Measurements from ENCODE around the gene KRT80.
A peak's percentile ranks its signal among the peaks of the same experiment; 100 is the strongest.

KRT80 gene

GRCh38 chr12:52125476-52125900 lies 66.3 kb downstream of the KRT80 start:
- no peaks in the 10 kb centered on the region for H3K27me3 ChIP-seq
- TF ChIP-seq, protein P1, sequence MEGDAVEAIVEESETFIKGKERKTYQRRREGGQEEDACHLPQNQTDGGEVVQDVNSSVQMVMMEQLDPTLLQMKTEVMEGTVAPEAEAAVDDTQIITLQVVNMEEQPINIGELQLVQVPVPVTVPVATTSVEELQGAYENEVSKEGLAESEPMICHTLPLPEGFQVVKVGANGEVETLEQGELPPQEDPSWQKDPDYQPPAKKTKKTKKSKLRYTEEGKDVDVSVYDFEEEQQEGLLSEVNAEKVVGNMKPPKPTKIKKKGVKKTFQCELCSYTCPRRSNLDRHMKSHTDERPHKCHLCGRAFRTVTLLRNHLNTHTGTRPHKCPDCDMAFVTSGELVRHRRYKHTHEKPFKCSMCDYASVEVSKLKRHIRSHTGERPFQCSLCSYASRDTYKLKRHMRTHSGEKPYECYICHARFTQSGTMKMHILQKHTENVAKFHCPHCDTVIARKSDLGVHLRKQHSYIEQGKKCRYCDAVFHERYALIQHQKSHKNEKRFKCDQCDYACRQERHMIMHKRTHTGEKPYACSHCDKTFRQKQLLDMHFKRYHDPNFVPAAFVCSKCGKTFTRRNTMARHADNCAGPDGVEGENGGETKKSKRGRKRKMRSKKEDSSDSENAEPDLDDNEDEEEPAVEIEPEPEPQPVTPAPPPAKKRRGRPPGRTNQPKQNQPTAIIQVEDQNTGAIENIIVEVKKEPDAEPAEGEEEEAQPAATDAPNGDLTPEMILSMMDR (IDR thresholded peaks at IDR 0.05; ENCODE audit: low read depth, low read length) = no peak
- DNase-seq = peak; percentile 95
- no peaks in the 10 kb centered on the region for H3K9me3 ChIP-seq
- peaks cover 24% of the 10 kb centered on the region for H3K4me1 ChIP-seq
- H3K36me3 ChIP-seq = no peaks in the 10 kb centered on the region
- H3K4me3 ChIP-seq (ENCODE audit: low read depth, low read length) = no peak overlapping the region

DNA sequence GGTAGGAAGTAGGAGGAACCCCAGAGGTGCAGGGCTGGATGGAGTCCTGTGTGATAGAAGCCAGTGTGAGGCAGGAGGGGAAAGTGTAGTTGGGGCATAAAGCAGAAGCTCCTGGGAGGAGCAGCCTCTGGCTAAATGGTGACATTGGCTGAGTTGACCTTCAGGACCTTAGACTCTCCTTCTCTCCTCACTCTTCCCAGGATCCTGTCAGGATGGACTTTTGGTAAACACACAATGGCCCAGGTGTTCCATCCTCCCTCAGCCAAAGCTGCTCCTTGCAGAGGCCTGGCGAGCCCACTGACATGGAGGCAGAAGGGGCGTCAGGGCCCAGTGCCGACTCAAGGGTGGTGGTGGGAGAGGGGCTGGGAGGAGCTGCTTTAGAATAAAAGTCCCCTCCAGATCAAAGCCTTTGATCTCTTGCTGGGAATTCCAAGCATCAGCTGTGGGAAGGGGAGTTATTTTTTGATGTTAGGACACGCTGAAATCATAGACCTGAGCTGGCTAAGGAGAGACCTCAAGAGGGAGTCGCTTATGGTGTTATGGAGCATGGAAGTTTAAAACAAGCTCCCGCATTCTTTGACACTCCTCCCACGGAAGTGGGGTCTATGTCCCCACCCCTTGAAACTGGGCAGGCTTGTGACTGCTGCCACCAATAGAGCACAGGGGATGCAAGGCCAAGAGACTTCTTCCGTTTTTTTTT lies 68.2 kb downstream of the KRT80 start:
- Histone ChIP-seq H3K9me3 (no peaks in the 10 kb centered on the region), H3K27me3 (no peaks in the 10 kb centered on the region), H3K4me3 (ENCODE audit: low read depth, low read length) (no peak overlapping the region), H3K4me1 (peaks cover 24% of the 10 kb centered on the region), H3K36me3 (no peaks in the 10 kb centered on the region)
- no peak for DNase-seq
- TF ChIP-seq, protein P1 (IDR thresholded peaks at IDR 0.05; ENCODE audit: low read depth, low read length) = no peak

DNA sequence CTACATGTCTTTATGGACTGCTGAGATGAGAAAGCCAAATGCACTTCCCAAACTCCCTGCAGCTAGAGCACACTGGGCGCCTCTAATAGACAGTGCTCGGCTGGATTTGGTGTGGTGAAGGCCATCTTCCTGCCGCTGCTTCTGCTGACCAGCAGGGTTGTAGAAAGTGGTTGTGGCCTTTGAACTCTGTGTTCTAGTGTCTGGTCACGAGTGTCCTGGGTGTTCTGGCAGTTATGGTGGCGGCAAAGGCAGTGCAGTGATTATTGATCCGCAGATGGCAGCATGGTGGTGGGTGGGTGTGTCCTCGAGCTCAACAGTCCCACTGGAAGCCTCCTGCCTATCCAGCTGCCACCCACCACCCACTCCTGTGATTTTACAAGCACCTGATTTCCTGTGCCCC lies 68.9 kb downstream of the KRT80 start:
- Histone ChIP-seq H3K4me3 (ENCODE audit: low read depth, low read length) (no peak overlapping the region), H3K4me1 (peaks cover 24% of the 10 kb centered on the region), H3K27me3 (no peaks in the 10 kb centered on the region), H3K9me3 (no peaks in the 10 kb centered on the region), H3K36me3 (no peaks in the 10 kb centered on the region)
- TF ChIP-seq, protein P1 (IDR thresholded peaks at IDR 0.05; ENCODE audit: low read depth, low read length) = no peak
- no peak for DNase-seq

- DNase-seq = no peak
- TF ChIP-seq, protein P1 (IDR thresholded peaks at IDR 0.05; ENCODE audit: low read depth, low read length) = no peak
- H3K36me3 ChIP-seq = no peaks in the 10 kb centered on the region
- no peaks in the 10 kb centered on the region for H3K27me3 ChIP-seq
- H3K4me3 ChIP-seq (ENCODE audit: low read depth, low read length) = no peak overlapping the region
- no peaks in the 10 kb centered on the region for H3K9me3 ChIP-seq
- H3K4me1 ChIP-seq = peaks cover 24% of the 10 kb centered on the region
These were observed 69.3 kb downstream of the KRT80 start for GRCh38 chr12:52122540-52122871.

DNA sequence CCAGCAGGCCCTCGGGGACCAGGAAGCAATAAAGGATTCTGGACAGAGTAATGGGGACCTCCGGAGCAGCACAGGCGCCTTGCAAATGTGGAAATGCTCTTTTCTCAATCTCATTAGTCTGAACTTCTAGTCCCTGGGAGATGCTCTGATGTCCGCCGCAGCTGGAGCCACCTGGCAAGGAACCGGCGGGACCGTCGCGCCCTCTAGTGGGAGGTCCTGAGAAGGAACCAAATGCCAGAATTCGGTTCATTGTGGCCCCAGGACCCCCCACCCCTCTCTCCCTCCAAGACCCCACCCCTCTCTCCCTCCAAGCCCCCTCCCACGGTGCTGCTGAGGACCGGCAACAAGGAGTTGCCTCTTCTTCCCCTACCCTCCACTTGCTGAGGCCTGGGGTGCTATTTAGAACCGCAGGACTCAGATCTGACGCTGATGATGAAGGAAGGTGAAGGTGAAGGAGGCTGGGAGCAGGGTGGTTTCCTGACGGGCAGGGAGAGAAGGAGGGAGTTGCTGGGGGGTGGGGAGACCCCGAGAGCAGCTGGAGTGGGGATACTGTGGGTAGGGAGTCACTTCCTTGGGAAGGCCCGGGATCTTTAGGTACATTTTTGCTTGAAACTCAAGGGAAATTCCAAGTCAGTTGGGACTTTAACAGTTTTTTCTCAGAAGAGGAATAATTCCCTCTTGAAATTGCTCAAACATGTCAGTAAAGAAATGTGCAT lies 69.8 kb downstream of the KRT80 start:
- Histone ChIP-seq H3K4me1 (peaks cover 23% of the 10 kb centered on the region), H3K9me3 (no peaks in the 10 kb centered on the region), H3K36me3 (no peaks in the 10 kb centered on the region), H3K4me3 (ENCODE audit: low read depth, low read length) (no peak overlapping the region), H3K27me3 (no peaks in the 10 kb centered on the region)
- TF ChIP-seq, protein P1 (IDR thresholded peaks at IDR 0.05; ENCODE audit: low read depth, low read length) = peak; percentile 81
- DNase-seq = peak; percentile 85

Measured in BE2C (cell line).